RKO (cell line): ENCODE data around the gene C2orf92.

ENCODE experiments used
- DNase-seq: peaks from one replicate; pipeline ENCODE4 v3.0.0-alpha.2; 2016; ENCODE audit warnings: low spot score

Gene C2orf92

GRCh38 chr2:97730245-97730644 lies 60.7 kb downstream of the C2orf92 start:
- DNase-seq = peak; percentile 25

- no peak for DNase-seq
Measured at GRCh38 chr2:97731274-97732020, 61.9 kb downstream of the C2orf92 start.

GRCh38 chr2:97732436-97733340 lies 63.2 kb downstream of the C2orf92 start:
- DNase-seq = no peak

- no peak for DNase-seq
Measured at GRCh38 chr2:97733341-97734035, 64.0 kb downstream of the C2orf92 start.

GRCh38 chr2:97734061-97735051 lies 64.8 kb downstream of the C2orf92 start:
- DNase-seq = no peak

GRCh38 chr2:97735161-97735561 lies 65.6 kb downstream of the C2orf92 start:
- DNase-seq = no peak

- no peak for DNase-seq
Measured at GRCh38 chr2:97736185-97736584, 66.7 kb downstream of the C2orf92 start.

GRCh38 chr2:97736608-97737330 lies 67.3 kb downstream of the C2orf92 start:
- no peak for DNase-seq

- no peak for DNase-seq
Measured at GRCh38 chr2:97737421-97738178, 68.1 kb downstream of the C2orf92 start.

GRCh38 chr2:97738179-97739019 lies 68.9 kb downstream of the C2orf92 start:
- DNase-seq = no peak

- DNase-seq = no peak
Measured at GRCh38 chr2:97739020-97739892, 69.7 kb downstream of the C2orf92 start.

GRCh38 chr2:97739893-97740245 lies 70.4 kb downstream of the C2orf92 start:
- no peak for DNase-seq

GRCh38 chr2:97740590-97741182 lies 71.2 kb downstream of the C2orf92 start:
- no peak for DNase-seq

GRCh38 chr2:97741251-97741650 lies 71.7 kb downstream of the C2orf92 start:
- DNase-seq = no peak

GRCh38 chr2:97741686-97742085 lies 72.2 kb downstream of the C2orf92 start:
- no peak for DNase-seq

- DNase-seq = peak; percentile 3
Measured at GRCh38 chr2:97742381-97742847, 72.9 kb downstream of the C2orf92 start.

- DNase-seq = no peak
Measured at GRCh38 chr2:97743913-97744312, 74.4 kb downstream of the C2orf92 start.
